G401.6 (cell line): ENCODE results near the gene ZNF576.
"Not testable (repeated sequence)": the region's sequence is repeated elsewhere in the genome, so short reads cannot be mapped to it uniquely, and the experiment has no call there.

Experiments
- FAIRE-seq: peaks from 2 replicates; lab custom pipeline; 2012; peaks lifted over from hg19 to GRCh38; lab: Jason Lieb, UNC

Gene ZNF576

DNA sequence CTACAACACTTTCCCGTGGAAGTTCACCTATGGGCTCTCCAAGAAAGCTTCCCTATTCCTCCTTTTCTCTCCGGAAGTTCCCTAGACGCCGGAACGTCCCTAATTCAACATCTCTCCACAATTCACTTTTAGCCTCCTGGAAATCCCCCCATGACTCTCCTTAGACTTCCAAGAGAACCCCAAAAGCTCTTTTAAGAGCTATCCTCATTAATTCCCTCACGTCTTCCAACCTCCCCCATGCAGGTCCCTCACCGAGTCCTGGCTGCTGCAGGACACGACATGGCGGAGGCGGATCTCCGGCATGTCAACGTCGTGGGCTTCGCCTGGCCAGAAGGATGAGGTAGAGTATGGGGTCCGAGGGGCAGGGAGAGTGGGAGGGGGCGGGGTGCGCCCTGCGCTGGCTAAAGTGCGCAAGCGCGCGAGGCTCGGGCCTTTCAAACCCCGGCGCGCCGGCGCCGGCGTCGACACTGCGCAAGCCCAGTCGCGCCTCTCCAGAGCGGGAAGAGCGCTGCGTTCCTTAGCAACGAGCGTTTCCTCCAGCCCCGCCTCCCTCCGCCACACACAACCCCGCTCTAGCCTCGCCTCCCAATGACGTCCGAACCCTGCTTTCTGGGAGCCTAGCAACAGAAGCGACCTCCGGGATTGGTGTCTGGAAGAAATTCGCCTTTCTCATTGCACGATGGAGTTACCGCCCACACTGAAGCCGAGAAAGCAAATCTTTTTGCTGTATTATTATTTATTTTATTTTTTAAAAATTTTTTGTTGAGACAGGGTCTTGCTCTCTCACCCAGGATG is 21.0 kb upstream of the ZNF576 start, which contains the start of the genes PINLYP and XRCC1:
Gene PINLYP (plus strand): TSS at position 646 of the 795 bp plus-strand sequence. CDS start 1,391 bp downstream, outside the sequence.
Gene XRCC1 (minus strand): TSS at position 372 of the 795 bp plus-strand sequence. CDS start 69 bp downstream, at position 303.
- peak; percentile 99 for FAIRE-seq

DNA sequence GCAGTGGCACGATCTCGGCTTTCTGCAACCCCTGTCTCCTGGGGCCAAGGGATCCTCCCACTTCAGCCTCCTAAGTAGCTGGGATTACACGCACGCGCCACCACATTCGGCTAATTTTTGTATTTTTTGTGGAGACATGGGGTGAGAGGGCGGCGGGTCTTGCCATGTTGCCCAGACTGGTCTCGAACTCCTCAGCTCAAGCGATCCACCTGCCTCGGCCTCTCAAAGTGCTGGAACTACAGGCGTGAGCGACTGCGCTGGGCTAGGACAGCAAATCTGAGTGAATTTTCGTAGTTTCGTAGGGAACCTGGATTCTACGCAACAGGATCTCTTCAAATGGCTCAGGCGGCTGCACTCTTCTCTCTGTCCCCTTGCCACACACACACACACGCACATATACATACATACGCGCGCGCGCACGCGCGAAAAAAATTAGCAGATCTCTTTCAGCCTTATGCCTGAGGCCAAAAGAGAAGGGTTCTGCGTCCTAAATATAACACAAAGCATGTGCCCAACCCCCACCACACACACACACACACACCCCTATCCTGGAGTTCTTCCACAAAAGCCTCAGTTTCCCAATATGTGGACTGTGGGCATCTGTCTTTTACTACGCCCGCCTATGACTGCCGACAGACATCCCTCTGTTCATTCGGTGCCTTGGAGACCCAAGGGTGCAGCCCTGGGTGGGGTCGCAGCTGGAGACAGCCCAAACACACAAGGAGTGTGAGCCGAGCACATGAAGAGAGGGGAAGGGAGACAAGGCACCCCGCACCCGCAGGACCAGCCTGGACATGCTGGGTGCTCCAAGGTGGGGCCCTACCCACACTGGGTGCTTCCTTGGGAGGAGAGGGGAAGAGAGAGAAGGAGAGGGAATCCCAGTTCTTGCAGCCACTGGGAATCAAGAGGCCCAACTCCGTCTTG is 20.2 kb upstream of the ZNF576 start:
- FAIRE-seq: no peak

DNA sequence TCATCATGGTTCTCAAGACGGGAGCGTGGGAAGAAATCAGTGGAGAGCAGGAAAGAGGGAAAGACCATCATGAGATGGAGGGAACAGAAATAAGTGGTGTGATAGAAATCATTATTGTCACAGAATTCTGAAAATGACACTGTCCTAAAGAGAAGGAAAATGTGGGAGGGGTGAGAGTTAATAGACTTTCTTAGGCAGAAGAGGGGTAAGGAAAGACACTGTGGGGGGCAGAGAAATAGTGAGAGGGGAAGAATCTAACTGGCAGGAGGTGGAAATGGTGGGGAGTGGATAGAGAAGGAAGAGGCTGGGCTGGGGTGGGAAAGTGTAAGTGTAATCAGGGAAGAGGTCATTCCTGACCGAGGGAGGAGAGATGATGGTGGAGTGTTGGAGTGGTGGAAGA is 17.6 kb upstream of the ZNF576 start:
- no peak for FAIRE-seq

DNA sequence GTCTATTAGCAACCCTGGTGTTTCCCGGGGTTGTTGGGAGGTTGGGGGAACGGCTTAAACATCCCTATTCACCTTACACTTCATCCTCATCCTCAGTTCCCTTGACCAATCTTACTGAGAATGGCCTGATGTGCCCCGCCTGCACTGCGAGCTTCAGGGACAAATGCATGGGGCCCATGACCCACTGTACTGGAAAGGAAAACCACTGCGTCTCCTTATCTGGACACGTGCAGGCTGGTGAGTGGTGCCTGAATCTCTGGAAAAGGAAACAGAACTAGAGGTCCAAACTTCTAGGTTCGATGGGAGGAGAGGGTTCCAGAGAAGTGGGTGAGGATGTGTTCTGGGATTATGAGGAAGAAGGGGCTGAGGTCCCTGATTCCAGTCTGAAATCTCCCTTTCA is 14.9 kb upstream of the ZNF576 start:
- no peak for FAIRE-seq

DNA sequence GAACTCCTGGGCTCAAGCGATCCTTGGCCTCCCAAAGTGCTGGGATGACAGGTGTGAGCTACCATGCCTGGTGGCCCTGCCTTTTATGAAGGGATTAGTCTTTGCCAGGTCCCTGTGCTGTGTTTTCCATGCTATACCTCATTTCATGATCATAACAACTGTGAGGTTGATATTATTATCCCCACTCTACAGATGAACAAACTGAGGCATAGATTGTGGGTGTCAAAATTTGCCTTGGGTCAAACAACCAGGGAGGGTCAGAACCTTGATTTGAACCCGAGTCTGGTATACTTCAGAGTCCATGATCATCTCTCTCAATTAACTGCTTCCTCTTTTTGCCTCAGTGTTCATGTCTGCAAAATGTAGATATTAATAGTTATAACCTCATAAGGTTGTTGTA is 13.9 kb upstream of the ZNF576 start:
- no peak for FAIRE-seq

- FAIRE-seq: no peak
Observed at GRCh38 chr19:43584484-43584883, 11.9 kb upstream of the ZNF576 start.

DNA sequence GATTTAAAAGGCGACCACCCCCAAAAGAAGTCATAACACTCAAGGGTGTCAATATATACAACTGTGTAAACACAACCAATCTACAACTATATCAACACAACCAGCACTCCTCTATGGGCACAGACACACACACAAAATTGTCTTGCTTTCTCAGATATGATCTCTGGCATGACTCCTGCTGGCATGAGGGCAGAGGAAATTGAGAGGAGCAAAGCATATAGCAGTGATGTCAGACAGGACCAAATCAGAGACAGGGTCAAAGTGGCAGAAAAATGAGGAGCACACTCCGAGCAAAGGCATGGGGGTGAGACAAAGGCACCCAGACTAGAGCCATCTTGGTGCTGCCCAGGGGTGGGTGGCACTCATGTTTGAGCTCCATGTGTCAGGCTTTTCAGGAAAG is 10.0 kb upstream of the ZNF576 start:
- no peak for FAIRE-seq

GRCh38 chr19:43587029-43587428 is 9.4 kb upstream of the ZNF576 start:
- FAIRE-seq: not testable (repeated sequence)

- FAIRE-seq: no peak
Observed at GRCh38 chr19:43589277-43589676, 7.1 kb upstream of the ZNF576 start.

GRCh38 chr19:43589678-43590077 is 6.7 kb upstream of the ZNF576 start:
- no peak for FAIRE-seq

DNA sequence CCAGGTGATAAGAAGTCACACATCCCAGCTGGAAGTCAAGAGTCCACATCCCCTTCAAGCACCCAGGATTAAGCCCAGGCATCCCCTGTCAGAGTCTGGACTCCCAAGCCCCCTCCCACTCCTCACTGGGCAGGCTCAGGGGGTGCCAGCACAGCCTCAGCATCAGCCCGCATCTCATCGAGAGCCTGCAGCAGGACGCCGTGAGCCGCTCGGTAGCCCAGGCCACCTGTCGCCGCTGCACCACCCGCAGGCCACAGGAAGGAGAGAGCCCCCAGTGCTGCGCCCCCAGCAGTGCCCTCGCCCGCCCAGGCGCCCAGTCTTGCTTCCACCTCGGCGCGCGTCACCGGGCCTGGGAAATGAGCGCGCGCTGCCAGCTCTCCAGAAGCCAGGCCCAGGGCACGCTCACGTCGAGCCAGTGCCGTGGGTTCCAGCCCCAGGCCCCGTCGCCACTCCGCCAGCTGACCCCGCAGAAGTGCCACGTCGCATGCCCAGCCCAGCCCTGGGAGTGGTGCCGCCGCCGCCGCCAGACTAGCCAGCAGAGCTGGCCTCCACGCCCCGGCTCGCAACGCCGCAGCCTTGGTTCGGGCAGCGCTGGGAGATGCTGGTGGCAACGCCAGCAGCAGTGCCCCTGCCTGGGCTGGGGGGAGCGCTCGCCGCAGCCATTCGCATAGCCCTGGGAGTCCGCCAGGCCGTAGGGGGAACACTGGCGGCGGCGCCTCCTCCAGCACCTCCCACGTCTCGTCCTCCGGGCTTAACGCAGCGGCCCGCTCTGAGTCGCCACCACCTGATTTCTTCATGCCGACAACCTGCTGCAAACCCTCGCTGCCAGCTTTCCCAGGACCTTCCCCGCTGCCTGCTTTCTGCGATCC is 4.3 kb upstream of the ZNF576 start:
- no peak for FAIRE-seq

GRCh38 chr19:43592800-43593350 is 3.5 kb upstream of the ZNF576 start:
- no peak for FAIRE-seq

GRCh38 chr19:43594081-43594697 is 2.2 kb upstream of the ZNF576 start:
- no peak for FAIRE-seq

- FAIRE-seq: no peak
Observed at GRCh38 chr19:43594710-43595604, 1.4 kb upstream of the ZNF576 start.

GRCh38 chr19:43595605-43595998 is 793 bp upstream of the ZNF576 start:
- FAIRE-seq: no peak

- no peak for FAIRE-seq
Observed at GRCh38 chr19:43596842-43597461, 557 bp downstream of the ZNF576 start.

DNA sequence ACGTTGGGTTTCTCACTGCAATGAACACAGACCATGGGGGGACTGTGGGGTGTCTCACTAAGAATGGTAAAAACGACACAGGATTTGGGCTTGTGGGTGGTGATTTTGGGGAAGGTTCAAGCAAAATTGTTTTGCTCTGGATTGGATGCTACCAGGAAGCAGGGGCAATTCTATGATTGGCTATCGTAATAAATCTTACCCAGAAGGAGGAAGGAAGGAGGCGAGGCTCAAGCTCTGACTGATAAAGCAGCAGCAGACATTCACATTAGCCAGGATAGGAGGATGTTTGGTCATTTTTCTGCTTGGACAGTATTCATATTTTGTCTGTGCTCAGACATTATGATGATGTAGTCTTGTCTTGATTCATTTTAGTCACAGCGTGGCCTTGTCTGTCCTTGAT is 1.5 kb downstream of the ZNF576 start:
- FAIRE-seq: no peak

- no peak for FAIRE-seq
Observed at GRCh38 chr19:43598445-43599240, 2.2 kb downstream of the ZNF576 start.
